Smooth muscle cell of the brain vasculature (primary cell): Measurements from ENCODE around the gene ADCY2.

Experiments used
- DNase-seq: peaks from one replicate; pipeline ENCODE4 v3.0.0-alpha.2; 2012; ENCODE audit warnings: low read depth, low spot score

The ADCY2 gene

DNA sequence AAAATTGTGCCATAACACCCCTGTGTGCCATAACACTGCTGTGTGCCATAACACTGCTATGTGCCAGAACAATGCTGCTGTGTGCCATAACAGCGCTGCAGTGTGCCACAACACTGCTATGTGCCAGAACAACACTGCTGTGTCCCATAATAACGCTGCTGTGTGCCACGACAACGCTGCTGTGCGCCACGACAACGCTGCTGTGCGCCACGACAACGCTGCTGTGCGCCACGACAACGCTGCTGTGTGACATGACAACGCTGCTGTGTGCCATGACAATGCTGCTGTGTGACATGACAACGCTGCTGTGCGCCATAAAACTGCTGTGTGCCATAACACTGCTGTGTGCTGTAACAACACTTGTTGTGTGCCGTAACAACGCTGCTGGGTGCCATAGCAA lies 429.1 kb downstream of the ADCY2 start:
- no peak for DNase-seq

DNA sequence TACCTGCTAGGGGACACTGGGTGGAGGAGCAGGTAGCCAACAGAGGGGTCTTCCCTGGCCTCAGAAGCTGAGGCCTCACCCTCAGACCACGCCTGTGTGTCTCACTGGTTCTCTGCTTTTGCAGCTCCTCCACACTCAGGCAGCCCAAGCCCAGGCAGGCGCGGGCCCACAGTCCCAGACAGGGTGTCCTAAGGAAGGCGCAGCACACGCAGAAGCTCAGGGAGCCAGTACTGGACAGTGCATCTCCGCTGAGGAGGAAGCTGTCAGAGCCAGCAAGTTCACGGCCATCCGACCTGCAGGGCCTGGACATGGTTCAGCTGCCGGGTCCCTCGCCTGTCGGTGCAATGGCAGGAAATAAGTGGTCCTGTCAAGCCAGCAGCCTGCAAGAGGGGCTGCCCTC lies 429.7 kb downstream of the ADCY2 start:
- DNase-seq: no peak

DNA sequence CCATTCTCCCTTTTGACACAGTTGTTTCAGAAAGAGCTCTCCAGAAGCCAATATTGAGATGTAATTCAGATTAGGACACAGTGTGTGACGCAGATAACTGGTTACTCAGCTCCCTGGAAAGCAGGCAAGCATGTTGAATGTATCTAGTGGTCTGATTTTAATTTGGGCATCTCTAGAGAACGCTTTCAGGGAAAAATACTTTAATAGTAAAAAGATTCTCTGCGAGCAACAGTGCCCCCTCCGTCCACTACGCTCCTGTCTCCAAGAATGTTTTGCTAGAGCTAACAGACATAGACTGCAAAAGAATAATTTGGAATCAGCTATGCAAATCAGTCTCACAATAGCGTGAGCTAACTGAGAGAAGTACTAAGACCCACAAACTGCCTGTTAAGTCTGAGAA lies 431.7 kb downstream of the ADCY2 start:
- DNase-seq: no peak

- DNase-seq: no peak
These were observed 432.3 kb downstream of the ADCY2 start for GRCh38 chr5:7828269-7828668.

DNA sequence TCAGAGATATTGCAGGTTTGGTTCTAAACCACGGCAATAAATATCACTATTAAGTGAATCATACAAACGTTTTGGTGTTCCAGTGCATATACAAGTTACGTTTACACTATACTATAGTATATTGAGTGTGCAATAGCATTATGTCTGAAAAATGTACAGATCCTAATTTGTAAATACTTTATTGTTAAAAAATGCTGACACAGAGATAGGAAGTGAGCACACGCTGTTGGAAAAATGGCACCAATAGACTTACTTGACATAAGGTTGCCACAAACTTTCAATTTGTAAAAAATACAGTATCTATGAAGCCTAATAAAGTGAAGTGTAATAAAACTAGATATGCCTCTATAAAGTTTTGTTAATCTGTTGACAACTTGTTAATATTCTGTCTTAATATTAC lies 439.0 kb downstream of the ADCY2 start:
- no peak for DNase-seq

DNA sequence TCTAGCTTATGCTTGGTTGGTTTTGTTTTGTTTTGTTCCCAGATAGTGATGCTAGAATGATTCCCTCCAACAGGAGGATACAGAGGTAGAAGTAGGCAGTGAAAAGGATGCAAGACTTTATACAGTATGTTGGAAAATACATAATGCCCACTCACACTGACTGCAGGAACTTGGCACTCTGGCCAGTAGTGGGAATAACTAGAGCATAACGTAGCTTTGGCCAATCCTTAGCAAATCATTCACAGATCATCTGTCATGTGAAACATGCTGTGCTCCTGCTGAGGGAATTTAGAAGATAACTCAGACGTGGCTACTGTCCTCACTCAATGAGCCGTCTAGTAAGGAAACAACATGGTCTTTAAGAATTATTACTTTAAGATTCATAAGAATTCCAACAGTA lies 441.5 kb downstream of the ADCY2 start:
- no peak for DNase-seq

DNA sequence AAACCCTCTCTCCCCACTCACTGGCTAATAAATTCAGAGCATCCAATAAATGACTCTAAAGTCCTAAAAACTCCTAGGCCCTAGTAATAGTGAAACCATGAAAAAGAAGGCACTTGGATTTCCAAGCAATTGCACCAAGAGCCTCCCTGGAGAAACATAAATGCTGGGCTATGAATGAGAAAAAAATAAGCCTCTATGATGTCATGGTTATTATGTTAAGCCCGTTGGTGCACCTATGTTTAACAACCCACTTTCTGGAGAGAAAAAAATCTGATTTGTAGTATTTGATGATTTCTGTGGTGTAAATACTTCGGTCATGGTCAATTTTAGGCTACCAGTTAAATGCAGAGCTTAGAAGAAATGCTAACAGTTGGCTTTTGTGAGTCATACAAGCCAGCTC lies 446.6 kb downstream of the ADCY2 start:
- no peak for DNase-seq

DNA sequence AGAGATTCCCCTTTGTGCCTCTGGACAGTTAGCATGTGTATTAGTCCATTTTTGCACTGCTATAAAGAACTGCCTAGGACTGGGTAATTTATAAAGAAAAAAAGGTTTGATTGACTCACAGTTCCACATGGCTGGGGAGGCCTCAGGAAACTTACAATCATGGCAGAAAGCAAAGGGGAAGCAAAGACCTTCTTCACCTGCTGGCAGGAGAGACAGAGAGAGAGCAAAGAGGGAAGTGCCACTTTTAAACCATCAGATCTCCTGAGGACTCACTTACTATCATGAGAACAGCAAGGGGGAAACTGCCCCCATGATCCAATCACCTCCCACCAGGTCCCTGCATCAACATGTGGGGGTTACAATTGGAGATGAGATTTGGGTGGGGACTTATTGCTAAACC lies 449.0 kb downstream of the ADCY2 start:
- no peak for DNase-seq

DNA sequence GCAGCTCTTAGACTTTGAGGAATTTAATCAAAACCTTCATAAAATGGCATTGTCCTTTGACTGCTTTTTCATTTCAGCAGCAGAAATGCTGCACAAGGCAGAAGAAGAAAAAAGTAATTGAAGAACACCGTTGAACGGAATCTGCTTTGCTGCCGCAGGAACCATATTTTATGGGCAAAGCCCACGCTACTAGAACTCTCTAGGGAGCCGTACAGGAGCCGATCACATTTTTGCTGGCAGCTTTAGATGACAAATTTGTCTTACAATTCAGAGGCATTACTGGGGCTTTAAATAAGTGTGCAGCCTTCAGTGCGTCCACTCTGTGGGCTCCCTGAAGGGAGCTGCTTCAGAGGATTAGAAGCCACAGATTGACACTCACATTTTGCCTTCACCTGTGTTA lies 449.6 kb downstream of the ADCY2 start:
- DNase-seq: no peak

GRCh38 chr5:7846327-7846726 lies 450.4 kb downstream of the ADCY2 start:
- DNase-seq: no peak

GRCh38 chr5:7848296-7848695 lies 452.4 kb downstream of the ADCY2 start:
- no peak for DNase-seq

DNA sequence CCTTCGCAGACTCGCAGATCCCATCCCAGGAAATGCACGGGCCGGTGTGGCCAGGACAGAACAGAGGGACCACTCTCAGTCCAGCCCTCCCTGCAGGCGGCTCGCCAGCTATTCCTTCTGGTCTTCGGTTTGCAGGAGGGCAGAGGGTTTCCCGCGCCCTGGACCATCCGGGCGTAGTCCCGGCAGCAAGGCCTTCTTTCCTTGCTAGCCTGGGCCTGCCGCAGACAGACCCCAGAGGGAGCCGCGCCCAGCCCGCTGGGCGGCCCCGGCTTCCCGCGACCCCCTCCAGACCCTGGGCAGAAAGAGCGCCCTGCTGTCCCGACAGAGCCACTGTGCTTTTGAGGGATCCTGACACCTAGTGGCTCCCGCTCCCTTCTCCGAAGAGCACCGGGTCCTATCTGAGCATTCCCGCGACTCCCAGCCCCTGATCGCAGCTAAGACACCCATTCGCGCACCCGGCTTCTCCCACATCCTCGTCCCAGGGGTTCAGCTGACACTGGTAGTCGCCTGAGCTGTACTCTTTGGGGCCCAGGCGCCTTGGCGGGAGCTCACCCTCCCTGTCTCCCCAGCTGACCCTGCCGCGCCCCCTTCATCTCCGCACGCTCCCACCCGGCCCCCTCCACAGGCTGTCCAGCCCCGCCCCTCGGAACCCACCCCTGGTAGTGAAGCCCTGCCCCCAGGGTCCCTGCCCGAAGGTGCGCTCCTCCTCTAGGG lies 453.9 kb downstream of the ADCY2 start:
- no peak for DNase-seq

GRCh38 chr5:7850395-7851239 lies 454.7 kb downstream of the ADCY2 start, which contains the start of gene CFAP90:
CFAP90 (minus strand) TSS chr5:7851133; CDS start chr5:7851021, 112 bp downstream.
- DNase-seq: no peak

- no peak for DNase-seq
These were observed 455.3 kb downstream of the ADCY2 start for GRCh38 chr5:7851240-7851592.

DNA sequence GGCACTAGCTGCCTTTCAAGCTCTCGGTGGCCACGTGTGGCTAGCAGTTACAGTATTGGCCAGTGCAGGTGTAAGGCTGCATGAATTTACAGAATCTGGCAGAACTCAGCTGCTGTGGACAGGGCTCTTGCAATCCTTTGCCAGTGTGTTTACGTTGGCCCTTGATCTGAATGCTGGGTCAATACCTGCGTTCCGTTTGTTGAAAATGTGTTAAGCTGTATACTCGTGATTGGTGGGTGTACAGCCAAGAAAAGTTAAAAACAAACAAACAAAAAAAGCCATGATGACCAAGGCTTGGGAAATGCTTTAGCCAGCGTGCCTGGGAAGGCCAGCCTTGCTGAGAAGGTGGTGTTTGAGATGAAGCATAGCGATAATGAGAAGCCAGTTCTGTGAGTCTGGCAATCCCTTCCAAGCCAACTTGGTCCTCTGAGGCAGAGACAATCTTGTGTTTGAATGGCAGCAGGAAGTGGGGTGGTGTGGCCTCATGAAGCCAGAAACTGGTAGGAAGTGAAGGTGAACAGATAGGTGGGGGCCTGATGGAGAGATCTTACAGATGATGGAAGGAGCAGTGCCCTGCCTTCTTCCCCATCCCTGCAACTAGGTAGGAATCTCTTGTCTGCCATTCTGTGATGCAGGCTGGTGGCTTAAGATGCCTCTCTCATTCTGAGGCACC lies 455.8 kb downstream of the ADCY2 start:
- no peak for DNase-seq

GRCh38 chr5:7852542-7852941 lies 456.6 kb downstream of the ADCY2 start:
- DNase-seq: no peak

GRCh38 chr5:7852988-7853387 lies 457.1 kb downstream of the ADCY2 start:
- no peak for DNase-seq

- DNase-seq: no peak
These were observed 459.7 kb downstream of the ADCY2 start for GRCh38 chr5:7855611-7856010.

DNA sequence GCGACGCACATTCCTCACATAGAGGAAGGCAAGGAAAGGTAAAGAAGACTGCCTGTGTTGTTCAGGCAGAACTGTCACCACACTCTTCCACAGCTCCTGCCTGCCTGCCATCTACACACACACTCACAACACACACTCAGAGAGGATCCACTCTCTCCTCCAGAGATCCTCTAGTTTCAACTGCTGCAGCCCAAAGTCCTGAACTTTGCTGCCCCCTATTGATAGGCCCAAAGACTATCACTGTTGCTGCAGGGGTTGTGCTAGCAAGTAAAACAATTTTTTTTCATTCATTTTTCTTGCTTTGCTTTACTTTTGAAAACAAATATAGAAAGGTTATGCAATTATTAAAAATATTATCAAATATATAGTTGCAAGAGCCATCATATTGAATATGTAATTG lies 460.9 kb downstream of the ADCY2 start:
- no peak for DNase-seq

DNA sequence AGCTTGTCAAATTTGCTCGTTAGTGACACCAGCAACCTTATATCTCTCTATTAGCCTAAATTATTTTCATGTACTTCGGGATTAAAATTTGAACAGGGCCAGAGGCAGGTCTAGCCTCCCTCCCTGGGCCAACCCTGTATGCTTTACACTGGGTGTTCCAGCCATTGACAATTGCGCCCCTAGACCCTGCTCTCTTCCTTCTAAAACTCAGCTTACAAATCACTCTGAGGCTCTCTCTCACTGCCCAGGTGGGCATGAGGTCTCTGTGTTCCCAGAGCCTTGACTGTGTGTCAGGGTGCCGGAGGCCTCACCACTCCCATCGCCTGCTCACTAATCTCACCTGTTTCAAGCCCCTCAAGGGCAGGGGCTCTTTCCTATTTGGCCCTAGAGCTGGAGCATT lies 461.4 kb downstream of the ADCY2 start:
- no peak for DNase-seq

DNA sequence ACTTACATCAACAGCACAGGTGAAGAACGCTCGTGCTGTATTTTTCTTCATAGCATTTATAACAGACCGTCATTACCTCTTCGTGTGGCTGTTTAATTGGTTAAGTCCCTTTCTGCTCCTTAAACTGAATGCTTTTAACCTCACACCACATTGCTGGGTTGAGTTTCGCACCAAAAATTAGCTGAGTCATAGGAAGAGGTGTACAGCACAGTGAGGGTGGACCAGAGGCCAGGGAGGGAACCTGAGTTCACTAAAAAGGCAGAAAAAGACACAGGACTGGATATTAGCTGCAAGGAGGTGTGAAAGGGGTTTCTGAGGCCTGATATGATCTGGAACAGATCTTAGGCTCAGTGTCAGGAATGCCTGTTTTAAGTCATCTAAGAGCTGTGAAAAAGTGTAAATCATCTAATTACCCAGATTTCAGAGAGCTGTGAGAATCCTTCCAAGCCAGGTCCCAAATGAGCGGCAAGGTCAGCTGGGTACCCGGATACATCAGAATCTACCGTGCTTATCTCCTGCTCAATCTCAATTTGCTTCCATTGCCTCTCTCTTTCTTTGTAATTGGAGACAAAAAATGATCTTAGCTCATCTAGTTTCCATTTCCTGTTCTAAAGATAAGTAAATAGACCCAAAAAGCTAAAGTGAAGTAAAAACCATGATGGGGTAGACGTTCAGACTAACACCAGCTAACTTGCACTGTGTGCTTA lies 462.1 kb downstream of the ADCY2 start:
- DNase-seq: no peak

- DNase-seq: no peak
These were observed 470.3 kb downstream of the ADCY2 start for GRCh38 chr5:7866196-7866595.
